Measurements from ENCODE around the gene CDC42. TPM values are rescaled to one million over a fixed set of nuclear protein-coding genes. Genes with fewer than 3 reads are reported as not detected.

Gene CDC42
- total and polyA plus RNA-seq, 10 of the 15 experiments (the other 5 are each of a cell fraction or from before 2014, with no cell fraction given) = 184 to 479 (median 326) TPM

GRCh38 chr1:22038036-22038435 lies 14.5 kb upstream of the CDC42 start:
- Histone ChIP-seq H3K4me3 (no peak overlapping the region), H3K4me2 (ENCODE audit: control insufficient read depth, insufficient read depth) (no peak overlapping the region), H4K20me1 (ENCODE audit: control insufficient read depth, insufficient read depth) (no peaks in the 10 kb centered on the region), H3K27me3 (replicated peaks in 1 of 2; ENCODE audit: control insufficient read depth in 2 of 2, insufficient read depth in 2 of 2, low read length in 1 of 2) (no peaks in the 10 kb centered on the region), H3K36me3 (ENCODE audit: control insufficient read depth in 2 of 2, insufficient read depth in 2 of 2, low read length in 1 of 2) (no peaks in the 10 kb centered on the region), H3K27ac (ENCODE audit: control insufficient read depth, insufficient read depth) (no peak overlapping the region), H3K4me1 (ENCODE audit: control insufficient read depth, insufficient read depth, low read length) (peaks cover 21% of the 10 kb centered on the region), H3K79me2 (ENCODE audit: control insufficient read depth, insufficient read depth, low read length) (no peaks in the 10 kb centered on the region), H2AFZ (ENCODE audit: control insufficient read depth, low read depth, low read length) (no peak overlapping the region), H3K9ac (ENCODE audit: control insufficient read depth, insufficient read depth, low read length) (no peak overlapping the region), H3K9me3 (replicated peaks; ENCODE audit: control insufficient read depth, insufficient read depth, low read length) (no peaks in the 10 kb centered on the region)
- intact Hi-C loops (cut with micrococcal nuclease; ENCODE audit: unreplicated experiment) = loop anchor here (2.0 kb wide), 1 partner anchor 13 kb away; no protein-coding TSS in a partner anchor
- in situ Hi-C loops (cut with MboI) = no loop called here
- RAD21 ChIA-PET (ENCODE audit: unreplicated experiment) = interaction anchor here (0.6 to 2.2 kb wide), 6 partner anchors 7 to 17 kb away, joined by 3 to 11 read pairs (median 3); no protein-coding TSS in a partner anchor
- SMC1A ChIA-PET (ENCODE audit: uncharacterized antibody, unreplicated experiment) = interaction anchor here (0.6 to 5.2 kb wide), 2 partner anchors 12 to 132 kb away, joined by 3 to 78 read pairs; no protein-coding TSS in a partner anchor
- POLR2A ChIA-PET = interaction anchor here (0.6 to 21.4 kb wide), 4 partner anchors 12 to 27 kb away, joined by 3 to 325 read pairs (median 32); partner anchors contain the start of gene CDC42
- TF ChIP-seq PML (IDR thresholded peaks at IDR 0.05; ENCODE audit: low read length) (no peak), ZSCAN29 (IDR thresholded peaks at IDR 0.05) (no peak), POU2F2 (IDR thresholded peaks at IDR 0.05; ENCODE audit: borderline replicate concordance, low read depth, low read length) (no peak), FOS (IDR thresholded peaks at IDR 0.05; ENCODE audit: borderline replicate concordance, extremely low read depth, insufficient read length) (no peak), PBX3 (IDR thresholded peaks at IDR 0.05; ENCODE audit: insufficient replicate concordance, low read depth, low read length) (no peak), ZBTB40 (IDR thresholded peaks at IDR 0.05; ENCODE audit: borderline replicate concordance) (no peak), BCL11A (IDR thresholded peaks at IDR 0.05; ENCODE audit: low read depth, low read length) (no peak), POLR2AphosphoS2 (IDR thresholded peaks at IDR 0.05; ENCODE audit: low read depth, low read length) (no peak), RFX5 (IDR thresholded peaks at IDR 0.05; ENCODE audit: low read depth, low read length) (no peak), SUPT20H (IDR thresholded peaks at IDR 0.05; ENCODE audit: borderline replicate concordance, control insufficient read depth, low read depth, low read length) (no peak), ZBTB4 (CRISPR knock-in tag; IDR thresholded peaks at IDR 0.05) (no peak), BACH1 (IDR thresholded peaks at IDR 0.05; ENCODE audit: borderline replicate concordance) (no peak)
- DNase-seq (ENCODE audit: low read depth, low spot score) (no peak), ATAC-seq (no peak), FAIRE-seq (no peak)
- WGBS (ENCODE audit: insufficient coverage, insufficient replicate concordance, low lambda C conversion rate, missing lambda C conversion rate) = 86% methylated on average over 5 of the region's 5 CpGs
- no TSS peak for BruUV-seq (replicated peaks)
- CTCF ChIA-PET = interaction anchor here (0.6 to 3.6 kb wide), 5 partner anchors 11 to 524 kb away, joined by 3 to 35 read pairs (median 6); partner anchors contain the start of gene CDC42

Measured in GM12878 (cell line).